H1 (cell line): Measurements from ENCODE around the gene AIFM2. TPM values are rescaled to one million over a fixed set of nuclear protein-coding genes. Genes with fewer than 3 reads are reported as not detected.

Experiments used
- SIN3A ChIP-seq, 2 experiments: IDR thresholded peaks in 1 of 2; conservative IDR thresholded peaks in 1 of 2; 2 replicates each; pipeline ENCODE4 v1.6.1; 2011 to 2012; ENCODE audit warnings: low read length in 2 of 2, improper control_type of control experiment in 1 of 2, low read depth in 1 of 2, mild to moderate bottlenecking in 1 of 2
- polyA plus RNA-seq, 7 experiments: library from polyadenylated mRNA; depleted of rRNA in 3 of 7; stranded (reverse) in 5 of 7; unstranded in 2 of 7; fragments of >200 nt in 5 of 7; fragments of 200-250 nt in 2 of 7; gene quantifications; 1 replicate in 5 of 7; 2 replicates in 1 of 7; 4 replicates in 1 of 7; pipeline versions ENCODE4 v1.2.1 to v1.2.3, GENCODE V29; 2011 to 2013; ENCODE audit warnings: missing spikeins in 2 of 7, mixed read lengths in 2 of 7
- total RNA-seq: library from RNA; stranded (reverse); fragmentation: NEBNext Ultra II Directional; extraction: Animal tissue kit (Norgen Biotek cat#: 25700); gene quantifications from 2 replicates; pipeline ENCODE4 v1.2.1, GENCODE V29; 2021
- TF ChIP-seq, protein P1 (sequence below): IDR thresholded peaks from 2 replicates; pipeline ENCODE4 v1.6.1; 2012; ENCODE audit warnings: inconsistent platforms
- TF ChIP-seq, protein P2 (sequence below): IDR thresholded peaks from 2 replicates; pipeline ENCODE4 v1.6.1; 2012; ENCODE audit warnings: low read length, inconsistent platforms

AIFM2 gene
- total and polyA plus RNA-seq, 2 of the 8 experiments (the other 6 are each of a cell fraction or from before 2014, with no cell fraction given) = 4.0 TPM

DNA sequence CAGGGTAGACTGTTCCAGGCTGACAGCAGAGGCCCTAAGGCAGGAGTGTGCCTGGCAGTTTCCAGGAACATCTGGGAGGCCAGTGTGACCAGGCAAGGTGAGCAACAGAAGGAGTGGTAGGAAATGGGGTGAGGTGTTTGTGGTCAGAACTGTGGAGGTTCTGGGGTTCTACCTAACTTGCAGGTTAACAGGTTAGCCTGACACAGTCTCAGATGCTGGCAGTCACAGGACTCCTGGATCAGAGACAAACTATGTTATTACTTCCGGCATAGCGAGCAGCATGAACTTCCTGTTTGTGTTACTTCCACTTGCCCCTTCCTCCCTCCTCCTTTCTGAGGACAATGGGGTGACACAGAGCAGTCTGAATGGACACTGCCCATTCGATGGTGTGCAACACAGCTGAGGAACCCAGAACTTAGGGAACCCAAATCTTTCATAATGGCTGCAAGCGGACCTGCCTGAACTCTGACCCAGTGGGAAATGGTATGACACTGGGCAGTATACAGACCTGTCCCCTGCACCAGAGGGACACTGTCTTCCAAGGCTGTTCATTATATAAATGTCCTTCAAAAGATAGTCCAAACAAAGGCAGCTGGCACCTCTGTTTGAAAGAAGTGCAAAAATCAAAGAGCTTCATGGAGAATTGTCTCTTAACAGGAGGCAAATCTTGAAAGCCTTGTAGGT lies 41.6 kb upstream of the AIFM2 start (continued):
- TF ChIP-seq, protein P1, sequence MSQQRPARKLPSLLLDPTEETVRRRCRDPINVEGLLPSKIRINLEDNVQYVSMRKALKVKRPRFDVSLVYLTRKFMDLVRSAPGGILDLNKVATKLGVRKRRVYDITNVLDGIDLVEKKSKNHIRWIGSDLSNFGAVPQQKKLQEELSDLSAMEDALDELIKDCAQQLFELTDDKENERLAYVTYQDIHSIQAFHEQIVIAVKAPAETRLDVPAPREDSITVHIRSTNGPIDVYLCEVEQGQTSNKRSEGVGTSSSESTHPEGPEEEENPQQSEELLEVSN = no peak
- no peak for TF ChIP-seq SIN3A (conservative IDR thresholded peaks at IDR 0.05 in 1 of 2, IDR thresholded peaks at IDR 0.05 in 1 of 2; ENCODE audit: low read depth in 1 of 2, low read length in 2 of 2)
- TF ChIP-seq, protein P2, sequence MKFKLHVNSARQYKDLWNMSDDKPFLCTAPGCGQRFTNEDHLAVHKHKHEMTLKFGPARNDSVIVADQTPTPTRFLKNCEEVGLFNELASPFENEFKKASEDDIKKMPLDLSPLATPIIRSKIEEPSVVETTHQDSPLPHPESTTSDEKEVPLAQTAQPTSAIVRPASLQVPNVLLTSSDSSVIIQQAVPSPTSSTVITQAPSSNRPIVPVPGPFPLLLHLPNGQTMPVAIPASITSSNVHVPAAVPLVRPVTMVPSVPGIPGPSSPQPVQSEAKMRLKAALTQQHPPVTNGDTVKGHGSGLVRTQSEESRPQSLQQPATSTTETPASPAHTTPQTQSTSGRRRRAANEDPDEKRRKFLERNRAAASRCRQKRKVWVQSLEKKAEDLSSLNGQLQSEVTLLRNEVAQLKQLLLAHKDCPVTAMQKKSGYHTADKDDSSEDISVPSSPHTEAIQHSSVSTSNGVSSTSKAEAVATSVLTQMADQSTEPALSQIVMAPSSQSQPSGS = no peak
